Smooth muscle cell (in vitro differentiated cells): ENCODE measurements around the gene CPN2. TPM values are rescaled to one million over a fixed set of nuclear protein-coding genes. Genes with fewer than 3 reads are reported as not detected.

Experiments used
- DNase-seq: peaks from one replicate; lab custom pipeline; 2025; ENCODE audit not compliant: unreplicated experiment; lab: John Stamatoyannopoulos, UW
- H2AFZ ChIP-seq: fragments of 200-600 bp; sonication (generic); 2 replicates; pipeline ENCODE4 v1.6.0; 2016; ENCODE audit warnings: antibody characterized with exemption, low read depth, mild to moderate bottlenecking
- H3F3A ChIP-seq: fragments of 200-600 bp; sonication (generic); 2 replicates; pipeline ENCODE4 v1.6.0; 2017; ENCODE audit warnings: antibody characterized with exemption, low read depth
- H3K27ac ChIP-seq: fragments of 200-600 bp; sonication (generic); 2 replicates; pipeline ENCODE4 v1.5.1; 2016; ENCODE audit warnings: low read depth, mild to moderate bottlenecking
- H3K27me3 ChIP-seq: fragments of 200-600 bp; sonication (generic); 2 replicates; pipeline ENCODE4 v1.6.1; 2016; ENCODE audit warnings: low read depth, mild to moderate bottlenecking
- H3K36me3 ChIP-seq: fragments of 200-600 bp; sonication (generic); 2 replicates; pipeline ENCODE4 v1.5.1; 2016; ENCODE audit warnings: low read depth
- H3K4me1 ChIP-seq: fragments of 200-600 bp; sonication (generic); 2 replicates; pipeline ENCODE4 v1.5.1; 2016; ENCODE audit warnings: low read depth
- H3K4me2 ChIP-seq: fragments of 200-600 bp; sonication (generic); 2 replicates; pipeline ENCODE4 v1.6.0; 2016; ENCODE audit warnings: mild to moderate bottlenecking
- H3K4me3 ChIP-seq: fragments of 200-600 bp; sonication (generic); 2 replicates; pipeline ENCODE4 v1.5.1; 2016; ENCODE audit warnings: mild to moderate bottlenecking
- H3K79me2 ChIP-seq: fragments of 200-600 bp; sonication (generic); 2 replicates; pipeline ENCODE4 v1.6.0; 2016; ENCODE audit warnings: low read depth, mild to moderate bottlenecking
- H3K9ac ChIP-seq: fragments of 200-600 bp; sonication (generic); 2 replicates; pipeline ENCODE4 v1.6.0; 2016; ENCODE audit warnings: low read depth
- H3K9me3 ChIP-seq: fragments of 200-600 bp; sonication (generic); replicated peaks from 2 replicates; pipeline ENCODE4 v1.5.1; 2016; ENCODE audit warnings: low read depth
- H4K20me1 ChIP-seq: fragments of 200-600 bp; sonication (generic); 2 replicates; pipeline ENCODE4 v1.6.0; 2016; ENCODE audit warnings: low read depth
- CTCF ChIP-seq: fragments of 200-600 bp; sonication (generic); IDR thresholded peaks from 2 replicates; pipeline ENCODE4 v1.5.1; 2017; ENCODE audit warnings: borderline replicate concordance, mild to moderate bottlenecking, antibody characterized with exemption; ENCODE audit not compliant: insufficient read depth, poor library complexity, severe bottlenecking
- WGBS: methylation state at CpG from one replicate; pipeline ENCODE4 v1.1.7; 2016; ENCODE audit warnings: low lambda C conversion rate; 5-methylcytosine and 5-hydroxymethylcytosine counted together
- polyA plus RNA-seq: library from polyadenylated mRNA; unstranded; fragments of >200 nt; fragmentation: Nextera tagmentation; extraction: Ambion mirVana; gene quantifications from 2 replicates; pipeline ENCODE4 v1.2.1, GENCODE V29; 2016
- total RNA-seq: library from RNA; depleted of rRNA; stranded (reverse); fragments of >200 nt; gene quantifications from 2 replicates; pipeline ENCODE4 v1.2.3, GENCODE V29; 2014

The CPN2 gene
- total and polyA plus RNA-seq, 2 experiments from 2014 or later: 0.13 TPM; not detected in 1

- Histone ChIP-seq H2AFZ (no peak overlapping the region), H3K9ac (no peak overlapping the region), H3K4me3 (no peak overlapping the region), H3K9me3 (no peaks in the 10 kb centered on the region), H3K36me3 (no peaks in the 10 kb centered on the region), H3K4me1 (peaks cover 17% of the 10 kb centered on the region), H3K27ac (no peak overlapping the region), H3F3A (peaks cover 4% of the 10 kb centered on the region), H3K27me3 (peaks cover 12% of the 10 kb centered on the region), H3K4me2 (no peak overlapping the region), H3K79me2 (no peaks in the 10 kb centered on the region), H4K20me1 (no peaks in the 10 kb centered on the region)
- no peak for DNase-seq
- WGBS: 87% methylated on average over 15 of the region's 15 CpGs
- TF ChIP-seq CTCF: no peak
These were observed 37.4 kb downstream of the CPN2 start for GRCh38 chr3:194313560-194314387.

GRCh38 chr3:194312743-194313281, 38.3 kb downstream of the CPN2 start:
- no peak overlapping the region for H3K27ac ChIP-seq
- no peaks in the 10 kb centered on the region for H3K36me3 ChIP-seq
- no peak for TF ChIP-seq CTCF
- H3K4me2 ChIP-seq: peak overlapping the region; percentile 39
- peaks cover 22% of the 10 kb centered on the region for H3K4me1 ChIP-seq
- peaks cover 12% of the 10 kb centered on the region for H3K27me3 ChIP-seq
- 28% methylated on average over 16 of the region's 16 CpGs for WGBS
- no peaks in the 10 kb centered on the region for H4K20me1 ChIP-seq
- no peak overlapping the region for H3K9ac ChIP-seq
- peaks cover 4% of the 10 kb centered on the region for H3F3A ChIP-seq
- H2AFZ ChIP-seq: no peak overlapping the region
- no peaks in the 10 kb centered on the region for H3K79me2 ChIP-seq
- no peaks in the 10 kb centered on the region for H3K9me3 ChIP-seq
- no peak for DNase-seq
- H3K4me3 ChIP-seq: no peak overlapping the region

- peaks cover 4% of the 10 kb centered on the region for H3F3A ChIP-seq
- H3K9me3 ChIP-seq: no peaks in the 10 kb centered on the region
- no peak for TF ChIP-seq CTCF
- H3K27ac ChIP-seq: no peak overlapping the region
- no peaks in the 10 kb centered on the region for H3K79me2 ChIP-seq
- WGBS: 70% methylated on average over 7 of the region's 7 CpGs
- no peak overlapping the region for H2AFZ ChIP-seq
- no peaks in the 10 kb centered on the region for H3K36me3 ChIP-seq
- no peak overlapping the region for H3K9ac ChIP-seq
- H3K27me3 ChIP-seq: peaks cover 8% of the 10 kb centered on the region
- DNase-seq: no peak
- no peaks in the 10 kb centered on the region for H4K20me1 ChIP-seq
- H3K4me1 ChIP-seq: peaks cover 22% of the 10 kb centered on the region
- no peak overlapping the region for H3K4me3 ChIP-seq
- H3K4me2 ChIP-seq: peak overlapping the region; percentile 39
These were observed 38.9 kb downstream of the CPN2 start for GRCh38 chr3:194312186-194312742.
